CD4-positive, alpha-beta T cell (primary cell): ENCODE data around the gene RABGGTA. TPM values are rescaled to one million over a fixed set of nuclear protein-coding genes. Genes with fewer than 3 reads are reported as not detected.
A peak's percentile ranks its signal among the peaks of the same experiment; 100 is the strongest.

Experiments
- ATAC-seq: fragments of 200-7000 bp; cut with Tn5 transposase; one replicate; pipeline ENCODE4 v1.10.0; 2022; ENCODE audit warnings: mild to moderate bottlenecking; ENCODE audit not compliant: poor library complexity
- CTCF ChIA-PET: fragments of 350-600 bp; sonication (Branson Sonifier 250); formaldehyde crosslinking; loops from one replicate; lab custom pipeline; 2021; ENCODE audit warnings: antibody characterized with exemption, inconsistent platforms; lab: Charles Lee
- POLR2A ChIA-PET: fragments of 350-600 bp; sonication (Branson Sonifier 250); formaldehyde crosslinking; loops from one replicate; lab custom pipeline; 2021; ENCODE audit warnings: antibody characterized with exemption, inconsistent platforms; lab: Charles Lee
- DNase-seq, 14 experiments: peaks; one replicate each; pipeline ENCODE4 v3.0.0-alpha.2; 2013 to 2020; ENCODE audit warnings: mixed read lengths in 2 of 14
- H3K27ac ChIP-seq, 2 donors: one replicate each; pipeline versions ENCODE4 v1.5.1 to v1.7.0; 2013; ENCODE audit warnings: low read length in 2 of 2, low read depth in 1 of 2, mild to moderate bottlenecking in 1 of 2
- H3K27me3 ChIP-seq, 2 experiments: 1 replicate in 1 of 2; 2 replicates in 1 of 2; pipeline versions ENCODE4 v1.6.1 to v1.7.0; 2013; ENCODE audit warnings: low read length in 2 of 2, control low read depth in 1 of 2, mild to moderate bottlenecking in 1 of 2, moderate library complexity in 1 of 2; ENCODE audit not compliant: insufficient read depth in 2 of 2, control insufficient read depth in 1 of 2
- H3K36me3 ChIP-seq: one replicate; pipeline ENCODE4 v1.6.1; 2013; ENCODE audit warnings: low read length, control low read depth; ENCODE audit not compliant: insufficient read depth
- H3K4me1 ChIP-seq: one replicate; pipeline ENCODE4 v1.6.1; 2013; ENCODE audit warnings: low read length, control low read depth; ENCODE audit not compliant: insufficient read depth
- H3K4me3 ChIP-seq: one replicate; pipeline ENCODE4 v1.5.1; 2013; ENCODE audit warnings: mild to moderate bottlenecking, low read length, moderate library complexity
- H3K9me3 ChIP-seq, 2 experiments: 1 replicate in 1 of 2; 2 replicates in 1 of 2; pipeline versions ENCODE4 v1.6.1 to v1.7.0; 2013; ENCODE audit warnings: low read length in 2 of 2, mild to moderate bottlenecking in 2 of 2, control low read depth in 1 of 2, moderate library complexity in 1 of 2; ENCODE audit not compliant: control insufficient read depth in 1 of 2, insufficient read depth in 1 of 2
- H3K27ac Mint-ChIP-seq: one replicate; pipeline ENCODE4 v1.8.0; 2020; ENCODE audit warnings: mixed read lengths
- H3K27me3 Mint-ChIP-seq: one replicate; pipeline ENCODE4 v1.8.0; 2021; ENCODE audit warnings: mixed read lengths
- H3K36me3 Mint-ChIP-seq: one replicate; pipeline ENCODE4 v1.8.0; 2021; ENCODE audit warnings: low read depth, mixed read lengths
- H3K4me1 Mint-ChIP-seq: one replicate; pipeline ENCODE4 v1.8.0; 2021; ENCODE audit warnings: low read depth, mixed read lengths
- H3K4me3 Mint-ChIP-seq: one replicate; pipeline ENCODE4 v1.8.0; 2020; ENCODE audit warnings: mild to moderate bottlenecking, mixed read lengths
- H3K9me3 Mint-ChIP-seq: one replicate; pipeline ENCODE4 v1.8.0; 2020; ENCODE audit warnings: mixed read lengths
- CTCF ChIP-seq: fragments of 200-600 bp; IDR thresholded peaks from one replicate; pipeline ENCODE4 v1.8.0; 2022; ENCODE audit warnings: antibody characterized with exemption, mild to moderate bottlenecking
- intact Hi-C, 2 experiments: fragments of 100-400 bp; cut with DNase I in 1 of 2; cut with micrococcal nuclease in 1 of 2; formaldehyde crosslinking; loops; one replicate each; pipeline versions ENCODE4 v1.15.1 to v1.9.0; 2023 to 2025; cut with DNase I, micrococcal nuclease
- total RNA-seq, 174 experiments: library from RNA in 2 of 174; stranded (reverse) in 2 of 174; gene quantifications; one replicate each; pipeline ENCODE4 v1.2.3 and lab custom pipeline; 2021 to 2026

Gene RABGGTA
- total RNA-seq, 2 experiments from 2014 or later: 52.3 to 55.2 TPM

- TF ChIP-seq CTCF: no peak
- Mint-ChIP-seq H3K27ac (peak overlapping the region; percentile 81), H3K4me1 (peaks cover 49% of the 10 kb centered on the region), H3K27me3 (no peaks in the 10 kb centered on the region), H3K4me3 (no peak overlapping the region), H3K36me3 (no peaks in the 10 kb centered on the region), H3K9me3 (no peaks in the 10 kb centered on the region)
- intact Hi-C loops: no loop called here
- DNase-seq: peak in 2 of 14 experiments; percentile 47 to 50
- POLR2A ChIA-PET: no interaction called here
- peaks cover 50% of the 10 kb centered on the region for H3K4me1 ChIP-seq
- no peaks in the 10 kb centered on the region for H3K36me3 ChIP-seq
- H3K27ac ChIP-seq: no peak overlapping the region
- no peak for ATAC-seq
- no peaks in the 10 kb centered on the region for H3K9me3 ChIP-seq
- no peaks in the 10 kb centered on the region for H3K27me3 ChIP-seq
- H3K4me3 ChIP-seq: no peak overlapping the region
- CTCF ChIA-PET: interaction anchor here (4.4 kb wide), 1 partner anchor 20 kb away, joined by 24 read pairs; the partner anchor contains the start of genes DHRS1 and NOP9
Measured at GRCh38 chr14:24277606-24278321, 6.4 kb upstream of the RABGGTA start.

- intact Hi-C loops: no loop called here
- no peaks in the 10 kb centered on the region for H3K27me3 ChIP-seq
- no peaks in the 10 kb centered on the region for H3K36me3 ChIP-seq
- H3K9me3 Mint-ChIP-seq: no peaks in the 10 kb centered on the region
- CTCF ChIA-PET: no interaction called here
- POLR2A ChIA-PET: no interaction called here
- no peak overlapping the region for H3K4me3 Mint-ChIP-seq
- H3K4me3 ChIP-seq: no peak overlapping the region
- no peaks in the 10 kb centered on the region for H3K36me3 Mint-ChIP-seq
- H3K9me3 ChIP-seq: no peaks in the 10 kb centered on the region
- H3K4me1 Mint-ChIP-seq: peaks cover 56% of the 10 kb centered on the region
- peaks cover 56% of the 10 kb centered on the region for H3K4me1 ChIP-seq
- H3K27me3 Mint-ChIP-seq: no peaks in the 10 kb centered on the region
- no peak for TF ChIP-seq CTCF
- no peak overlapping the region for H3K27ac ChIP-seq
- DNase-seq (no peak), ATAC-seq (no peak)
- H3K27ac Mint-ChIP-seq: peak overlapping the region; percentile 37
Measured at GRCh38 chr14:24277071-24277470, 5.7 kb upstream of the RABGGTA start.

- Mint-ChIP-seq H3K4me3 (peak overlapping the region; percentile 1), H3K36me3 (peaks cover 17% of the 10 kb centered on the region), H3K27ac (peak overlapping the region; percentile 97), H3K9me3 (no peaks in the 10 kb centered on the region), H3K27me3 (no peaks in the 10 kb centered on the region), H3K4me1 (peaks cover 60% of the 10 kb centered on the region)
- ATAC-seq (peak; percentile 31), DNase-seq (peak in 7 of 14 experiments; percentile 13 to 83 (median 50))
- CTCF ChIA-PET: interaction anchor here (0.7 to 1.5 kb wide), 6 partner anchors 23 to 165 kb away, joined by 3 to 8 read pairs (median 4); partner anchors contain the start of genes CIDEB, LTB4R and TINF2
- Histone ChIP-seq H3K36me3 (peaks cover 6% of the 10 kb centered on the region), H3K27ac (peak overlapping the region; percentile 37 to 54), H3K27me3 (no peaks in the 10 kb centered on the region), H3K9me3 (no peaks in the 10 kb centered on the region), H3K4me3 (no peak overlapping the region), H3K4me1 (peaks cover 58% of the 10 kb centered on the region)
- intact Hi-C loops: loop anchor here in 1 of 2 experiments (5.0 kb wide), 2 partner anchors 38 to 42 kb away; partner anchors contain the start of genes GMPR2, LTB4R, LTB4R2 and NEDD8
- TF ChIP-seq CTCF: no peak
- POLR2A ChIA-PET: interaction anchor here (0.8 to 1.7 kb wide), 8 partner anchors 26 to 193 kb away, joined by 3 to 19 read pairs (median 3); partner anchors contain the start of genes CBLN3, CHMP4A, CIDEB and DHRS1
Measured at GRCh38 chr14:24274101-24274543, 2.7 kb upstream of the RABGGTA start.
